SK-N-MC (cell line): ENCODE data around the gene TRPM1.

Experiments used
- EZH2 ChIP-seq: fragments of 200-600 bp; sonication (generic); IDR thresholded peaks from one replicate; pipeline ENCODE4 v1.6.1; 2017; ENCODE audit warnings: antibody characterized with exemption
- POLR2AphosphoS5 ChIP-seq: IDR thresholded peaks from 2 replicates; pipeline ENCODE4 v1.6.1; 2012; ENCODE audit warnings: mild to moderate bottlenecking, low read depth, low read length, borderline replicate concordance

DNA sequence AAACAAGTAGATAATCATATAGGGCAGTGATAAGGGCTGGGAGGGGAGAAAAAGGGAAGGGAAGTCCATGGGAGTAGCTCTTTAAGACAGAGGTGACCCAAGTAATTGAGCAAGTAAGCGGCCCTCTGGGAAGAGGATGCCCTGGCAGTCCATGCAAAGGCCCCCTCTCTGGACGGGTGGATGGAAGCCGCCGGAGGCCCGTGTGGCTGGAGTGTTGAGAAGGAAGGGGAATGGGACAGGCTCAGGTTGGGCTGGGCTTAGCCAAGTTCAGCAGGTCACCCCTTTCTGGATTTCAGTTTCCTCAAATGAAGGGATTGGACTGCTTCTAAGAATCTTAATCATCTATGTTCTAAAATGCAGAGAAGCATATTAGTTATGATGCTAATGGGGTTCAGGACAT lies 32.4 kb upstream of the TRPM1 start:
- TF ChIP-seq POLR2AphosphoS5 (no peak), EZH2 (no peak)
